HL-60 (cell line): Measurements from ENCODE around the gene HTT-AS.

ENCODE experiments used
- CTCF ChIP-seq: IDR thresholded peaks from one replicate; pipeline ENCODE4 v1.5.1; 2011; ENCODE audit warnings: low read length, control low read depth, inconsistent platforms; ENCODE audit not compliant: insufficient read depth
- GABPA ChIP-seq: IDR thresholded peaks from 2 replicates; pipeline ENCODE4 v1.6.1; 2012; ENCODE audit warnings: low read depth
- POLR2AphosphoS5 ChIP-seq: IDR thresholded peaks from 2 replicates; pipeline ENCODE4 v1.6.1; 2012; ENCODE audit warnings: low read depth
- REST ChIP-seq: IDR thresholded peaks from 2 replicates; pipeline ENCODE4 v1.6.1; 2012; ENCODE audit warnings: low read depth; ENCODE audit not compliant: insufficient replicate concordance

- TF ChIP-seq REST: no peak
- TF ChIP-seq CTCF: no peak
- no peak for TF ChIP-seq POLR2AphosphoS5
- no peak for TF ChIP-seq GABPA
These were observed 28.2 kb downstream of the HTT-AS start for GRCh38 chr4:3046162-3046561.
